Cortex of kidney (tissue), 1 donor: Measurements from ENCODE around the gene STK32B.

ENCODE experiments used
- DNase-seq: peaks from one replicate; lab custom pipeline; 2025; lab: John Stamatoyannopoulos, UW

STK32B gene

GRCh38 chr4:5365071-5366008 lies 314.1 kb downstream of the STK32B start:
- DNase-seq = no peak

GRCh38 chr4:5366009-5366386 lies 314.7 kb downstream of the STK32B start:
- no peak for DNase-seq

- no peak for DNase-seq
These were observed 315.1 kb downstream of the STK32B start for GRCh38 chr4:5366421-5366820.

- DNase-seq = no peak
These were observed 317.1 kb downstream of the STK32B start for GRCh38 chr4:5368426-5368825.

GRCh38 chr4:5370286-5370685 lies 319.0 kb downstream of the STK32B start:
- DNase-seq = no peak

GRCh38 chr4:5371415-5372190 lies 320.3 kb downstream of the STK32B start:
- DNase-seq = no peak

- DNase-seq = no peak
These were observed 320.9 kb downstream of the STK32B start for GRCh38 chr4:5372198-5372597.

GRCh38 chr4:5373327-5373726 lies 322.0 kb downstream of the STK32B start:
- no peak for DNase-seq

GRCh38 chr4:5374592-5374991 lies 323.3 kb downstream of the STK32B start:
- DNase-seq = no peak

GRCh38 chr4:5374994-5375393 lies 323.7 kb downstream of the STK32B start:
- no peak for DNase-seq

GRCh38 chr4:5376015-5376414 lies 324.7 kb downstream of the STK32B start:
- no peak for DNase-seq

GRCh38 chr4:5378002-5378401 lies 326.7 kb downstream of the STK32B start:
- no peak for DNase-seq

GRCh38 chr4:5379895-5380294 lies 328.6 kb downstream of the STK32B start:
- DNase-seq = no peak

GRCh38 chr4:5381961-5382441 lies 330.7 kb downstream of the STK32B start:
- DNase-seq = no peak

- DNase-seq = no peak
These were observed 332.1 kb downstream of the STK32B start for GRCh38 chr4:5383191-5383980.

- DNase-seq = no peak
These were observed 334.5 kb downstream of the STK32B start for GRCh38 chr4:5385741-5386311.

- DNase-seq = no peak
These were observed 335.6 kb downstream of the STK32B start for GRCh38 chr4:5386921-5387320.

GRCh38 chr4:5387457-5387856 lies 336.2 kb downstream of the STK32B start:
- no peak for DNase-seq

GRCh38 chr4:5389756-5390310 lies 338.6 kb downstream of the STK32B start:
- no peak for DNase-seq

- DNase-seq = no peak
These were observed 340.2 kb downstream of the STK32B start for GRCh38 chr4:5391492-5391891.

GRCh38 chr4:5393911-5394513 lies 342.7 kb downstream of the STK32B start:
- DNase-seq = no peak
